ENCODE measurements around the gene CBY1.
A peak's percentile ranks its signal among the peaks of the same experiment; 100 is the strongest.

CBY1 gene

GRCh38 chr22:38705235-38706100, 49.0 kb downstream of the CBY1 start, which contains the start of gene GTPBP1:
Gene GTPBP1, plus strand, starts transcription at chr22:38705944. Its CDS starts 12 bp downstream, at chr22:38705956.
- peak; percentile 100 for DNase-seq

GRCh38 chr22:38706101-38706900, 49.9 kb downstream of the CBY1 start:
- DNase-seq = peak; percentile 23

- DNase-seq = no peak
These were observed 50.4 kb downstream of the CBY1 start for GRCh38 chr22:38706901-38707195.

GRCh38 chr22:38707346-38707745, 50.9 kb downstream of the CBY1 start:
- DNase-seq = no peak

- no peak for DNase-seq
These were observed 51.5 kb downstream of the CBY1 start for GRCh38 chr22:38707984-38708383.

GRCh38 chr22:38709306-38709705, 52.9 kb downstream of the CBY1 start:
- DNase-seq = no peak

GRCh38 chr22:38710351-38710750, 53.9 kb downstream of the CBY1 start:
- DNase-seq = no peak

GRCh38 chr22:38710866-38711265, 54.4 kb downstream of the CBY1 start:
- DNase-seq = no peak

GRCh38 chr22:38712486-38713207, 56.2 kb downstream of the CBY1 start:
- DNase-seq = no peak

GRCh38 chr22:38713921-38714320, 57.5 kb downstream of the CBY1 start:
- no peak for DNase-seq

- no peak for DNase-seq
These were observed 58.8 kb downstream of the CBY1 start for GRCh38 chr22:38715176-38715764.

- DNase-seq = no peak
These were observed 59.4 kb downstream of the CBY1 start for GRCh38 chr22:38715852-38716251.

GRCh38 chr22:38716271-38716670, 59.8 kb downstream of the CBY1 start:
- no peak for DNase-seq

GRCh38 chr22:38716826-38717225, 60.4 kb downstream of the CBY1 start:
- no peak for DNase-seq

- DNase-seq = no peak
These were observed 60.8 kb downstream of the CBY1 start for GRCh38 chr22:38717244-38717643.

GRCh38 chr22:38718414-38718813, 62.0 kb downstream of the CBY1 start:
- DNase-seq = no peak

- no peak for DNase-seq
These were observed 62.8 kb downstream of the CBY1 start for GRCh38 chr22:38719196-38719595.

GRCh38 chr22:38720350-38720749, 63.9 kb downstream of the CBY1 start:
- no peak for DNase-seq

- DNase-seq = no peak
These were observed 65.1 kb downstream of the CBY1 start for GRCh38 chr22:38721551-38721950.

Data from NCI-H2171 (cell line).